ENCODE results near the gene SYNJ2BP.

- TF ChIP-seq REST (IDR thresholded peaks at IDR 0.05; ENCODE audit: insufficient read depth in 1 of 2, low read depth in 2 of 2, low read length in 2 of 2) = no peak
- no peak for TF ChIP-seq POLR2AphosphoS5 (IDR thresholded peaks at IDR 0.05; ENCODE audit: low read depth, low read length)
- no peak for TF ChIP-seq TAF1 (IDR thresholded peaks at IDR 0.05; ENCODE audit: borderline replicate concordance, insufficient read depth, low read length)
- TF ChIP-seq SIN3A (IDR thresholded peaks at IDR 0.05; ENCODE audit: borderline replicate concordance, insufficient read depth, low read length) = no peak
- no peak for TF ChIP-seq FOXP2 (optimal IDR thresholded peaks at IDR 0.05; ENCODE audit: borderline replicate concordance, extremely low read depth, extremely low read length, insufficient read depth)
Observed at GRCh38 chr14:70397746-70398145, 19.1 kb downstream of the SYNJ2BP start.
